GM12878 (cell line): ENCODE data around the gene NCF2.

Experiments
- CHD2 ChIP-seq: IDR thresholded peaks from 2 replicates; pipeline ENCODE4 v1.6.1; 2011; ENCODE audit warnings: low read depth, low read length, improper control_type of control experiment, borderline replicate concordance
- GABPA ChIP-seq: IDR thresholded peaks from 2 replicates; pipeline ENCODE4 v1.6.1; 2014; ENCODE audit warnings: antibody characterized with exemption, low read depth, mild to moderate bottlenecking, inconsistent platforms
- RELA ChIP-seq: fragments of 450-650 bp; IDR thresholded peaks from 2 replicates; pipeline ENCODE4 v1.8.0; 2014; ENCODE audit warnings: borderline replicate concordance; ENCODE audit not compliant: partially characterized antibody
- TF ChIP-seq, protein P1 (sequence below), 3 experiments: IDR thresholded peaks in 2 of 3; conservative IDR thresholded peaks in 1 of 3; 2 replicates each; pipeline ENCODE4 v1.5.1; 2011; ENCODE audit warnings: low read depth in 3 of 3, low read length in 3 of 3, mild to moderate bottlenecking in 3 of 3, control low read depth in 2 of 3, moderate library complexity in 2 of 3, inconsistent platforms in 1 of 3, mixed read lengths in 1 of 3; ENCODE audit not compliant: control insufficient read depth in 2 of 3, insufficient read depth in 1 of 3; ENCODE audit errors: extremely low read depth in 1 of 3

GRCh38 chr1:183585038-183585437, 5.2 kb downstream of the NCF2 start:
- no peak for TF ChIP-seq RELA
- TF ChIP-seq, protein P1, sequence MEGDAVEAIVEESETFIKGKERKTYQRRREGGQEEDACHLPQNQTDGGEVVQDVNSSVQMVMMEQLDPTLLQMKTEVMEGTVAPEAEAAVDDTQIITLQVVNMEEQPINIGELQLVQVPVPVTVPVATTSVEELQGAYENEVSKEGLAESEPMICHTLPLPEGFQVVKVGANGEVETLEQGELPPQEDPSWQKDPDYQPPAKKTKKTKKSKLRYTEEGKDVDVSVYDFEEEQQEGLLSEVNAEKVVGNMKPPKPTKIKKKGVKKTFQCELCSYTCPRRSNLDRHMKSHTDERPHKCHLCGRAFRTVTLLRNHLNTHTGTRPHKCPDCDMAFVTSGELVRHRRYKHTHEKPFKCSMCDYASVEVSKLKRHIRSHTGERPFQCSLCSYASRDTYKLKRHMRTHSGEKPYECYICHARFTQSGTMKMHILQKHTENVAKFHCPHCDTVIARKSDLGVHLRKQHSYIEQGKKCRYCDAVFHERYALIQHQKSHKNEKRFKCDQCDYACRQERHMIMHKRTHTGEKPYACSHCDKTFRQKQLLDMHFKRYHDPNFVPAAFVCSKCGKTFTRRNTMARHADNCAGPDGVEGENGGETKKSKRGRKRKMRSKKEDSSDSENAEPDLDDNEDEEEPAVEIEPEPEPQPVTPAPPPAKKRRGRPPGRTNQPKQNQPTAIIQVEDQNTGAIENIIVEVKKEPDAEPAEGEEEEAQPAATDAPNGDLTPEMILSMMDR (IDR thresholded peaks at IDR 0.05 in 2 of 3, conservative IDR thresholded peaks at IDR 0.05 in 1 of 3; ENCODE audit: control insufficient read depth in 2 of 3, extremely low read depth in 1 of 3, insufficient read depth in 1 of 3, low read depth in 3 of 3, low read length in 3 of 3): no peak
- TF ChIP-seq CHD2: no peak
- TF ChIP-seq GABPA: no peak
